22Rv1 (cell line): Measurements from ENCODE around the gene FBXO44.
"Not testable (repeated sequence)": the region's sequence is repeated elsewhere in the genome, so short reads cannot be mapped to it uniquely, and the experiment has no call there.

Experiments used
- H3K27ac ChIP-seq: fragments of 450-650 bp; 2 replicates; pipeline ENCODE4 v1.5.1; 2017
- CTCF ChIP-seq: fragments of 450-650 bp; IDR thresholded peaks from 2 replicates; pipeline ENCODE4 v1.5.1; 2017; ENCODE audit warnings: mild to moderate bottlenecking
- ZFX ChIP-seq: fragments of 450-650 bp; IDR thresholded peaks from 2 replicates; pipeline ENCODE4 v1.6.1; 2017; ENCODE audit warnings: antibody characterized with exemption, borderline replicate concordance

Gene FBXO44

GRCh38 chr1:11654137-11654938 lies at the start of gene FBXO44, which contains the start of gene FBXO2:
Gene FBXO44, plus strand, starts transcription at chr1:11654877. Its CDS starts 959 bp downstream, at chr1:11655836.
Gene FBXO2, minus strand, starts transcription at chr1:11654429. Its CDS starts 89 bp downstream, at chr1:11654340.
- TF ChIP-seq ZFX, result no peak
- no peak within 1 kb of the TSS for H3K27ac ChIP-seq

- no peak overlapping the region for H3K27ac ChIP-seq
- no peak for TF ChIP-seq CTCF
- TF ChIP-seq ZFX, result no peak
Measured at GRCh38 chr1:11606775-11607174, 47.9 kb upstream of the FBXO44 start.

- H3K27ac ChIP-seq, result not testable (repeated sequence)
Measured at GRCh38 chr1:11608596-11609130, 46.0 kb upstream of the FBXO44 start.

- H3K27ac ChIP-seq, result not testable (repeated sequence)
Measured at GRCh38 chr1:11609378-11609777, 45.3 kb upstream of the FBXO44 start.

GRCh38 chr1:11610629-11611180 lies 44.0 kb upstream of the FBXO44 start:
- no peak overlapping the region for H3K27ac ChIP-seq
- TF ChIP-seq ZFX (no peak), CTCF (no peak)

- TF ChIP-seq ZFX (no peak), CTCF (no peak)
Measured at GRCh38 chr1:11611638-11612327, 42.9 kb upstream of the FBXO44 start.

GRCh38 chr1:11613347-11613746 lies 41.3 kb upstream of the FBXO44 start:
- TF ChIP-seq CTCF (no peak), ZFX (no peak)
- no peak overlapping the region for H3K27ac ChIP-seq

More at GRCh38 chr1:11611638-11612327, 42.9 kb upstream of the FBXO44 start:
- H3K27ac ChIP-seq, result no peak overlapping the region

- no peak for TF ChIP-seq CTCF
- no peak for TF ChIP-seq ZFX
- no peak overlapping the region for H3K27ac ChIP-seq
Measured at GRCh38 chr1:11615090-11615489, 39.6 kb upstream of the FBXO44 start.
